Lower lobe of right lung (tissue), 2 donors: Measurements from ENCODE around the gene GPR176. TPM values are rescaled to one million over a fixed set of nuclear protein-coding genes. Genes with fewer than 3 reads are reported as not detected.

Source experiments
- ATAC-seq, 2 donors: fragments of 200-7000 bp; cut with Tn5 transposase; one replicate each; pipeline ENCODE4 v1.9.1; 2020 to 2022; ENCODE audit warnings: mild to moderate bottlenecking in 2 of 2, moderate library complexity in 2 of 2
- DNase-seq: peaks from one replicate; pipeline ENCODE4 v3.0.0-alpha.2; 2020
- H3K27ac ChIP-seq: fragments of 200-600 bp; one replicate; pipeline ENCODE4 v1.8.0; 2022
- H3K27me3 ChIP-seq: fragments of 200-600 bp; one replicate; pipeline ENCODE4 v1.8.0; 2022; ENCODE audit warnings: low read depth
- H3K36me3 ChIP-seq: fragments of 200-600 bp; one replicate; pipeline ENCODE4 v1.8.0; 2022; ENCODE audit warnings: mild to moderate bottlenecking
- H3K4me1 ChIP-seq: fragments of 200-600 bp; one replicate; pipeline ENCODE4 v1.8.0; 2022
- H3K4me3 ChIP-seq: fragments of 200-600 bp; one replicate; pipeline ENCODE4 v1.8.0; 2022; ENCODE audit warnings: mild to moderate bottlenecking
- H3K9me3 ChIP-seq: fragments of 200-600 bp; one replicate; pipeline ENCODE4 v1.8.0; 2022
- CTCF ChIP-seq: fragments of 200-600 bp; IDR thresholded peaks from one replicate; pipeline ENCODE4 v1.8.0; 2022; ENCODE audit warnings: antibody characterized with exemption, mild to moderate bottlenecking
- intact Hi-C: fragments of 100-400 bp; cut with DNase I; formaldehyde crosslinking; loops from one replicate; pipeline ENCODE4 v1.11.0; 2022
- total RNA-seq: library from RNA; stranded (reverse); fragmentation: NEBNext Ultra II Directional; extraction: Animal tissue kit (Norgen Biotek cat#: 25700); gene quantifications from one replicate; pipeline ENCODE4 v1.2.1, GENCODE V29; 2021
- donor health status: DM: no; HTN: yes; CAD: no; lungs with severe emphysema.

The GPR176 gene
- total RNA-seq, 1 donor from 2014 or later: 2.4 TPM

DNA sequence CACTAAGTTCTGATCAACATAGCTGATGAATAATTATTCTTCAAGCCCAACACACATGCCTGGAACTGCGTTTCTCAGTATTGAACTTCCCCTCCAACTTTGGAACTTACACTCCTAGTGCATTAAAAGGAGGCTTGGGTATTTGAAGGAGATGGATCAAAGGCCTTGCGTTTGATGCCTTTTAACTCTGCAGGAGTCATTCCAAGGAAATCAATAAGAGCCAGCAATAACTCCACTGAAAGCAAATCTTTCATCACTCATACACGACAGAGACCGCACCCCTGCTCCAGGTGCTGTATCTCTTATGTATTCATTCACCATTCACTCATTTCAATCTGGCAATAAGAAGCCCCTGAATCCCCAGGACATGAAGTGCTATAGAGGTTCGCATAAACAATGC is 123.5 kb downstream of the GPR176 start:
- H3K36me3 ChIP-seq: no peaks in the 10 kb centered on the region
- H3K27ac ChIP-seq: no peak overlapping the region
- no peak for TF ChIP-seq CTCF
- no peaks in the 10 kb centered on the region for H3K27me3 ChIP-seq
- no peaks in the 10 kb centered on the region for H3K4me1 ChIP-seq
- no peak overlapping the region for H3K4me3 ChIP-seq
- ATAC-seq (no peak), DNase-seq (no peak)
- H3K9me3 ChIP-seq: no peaks in the 10 kb centered on the region
- intact Hi-C loops: no loop called here

DNA sequence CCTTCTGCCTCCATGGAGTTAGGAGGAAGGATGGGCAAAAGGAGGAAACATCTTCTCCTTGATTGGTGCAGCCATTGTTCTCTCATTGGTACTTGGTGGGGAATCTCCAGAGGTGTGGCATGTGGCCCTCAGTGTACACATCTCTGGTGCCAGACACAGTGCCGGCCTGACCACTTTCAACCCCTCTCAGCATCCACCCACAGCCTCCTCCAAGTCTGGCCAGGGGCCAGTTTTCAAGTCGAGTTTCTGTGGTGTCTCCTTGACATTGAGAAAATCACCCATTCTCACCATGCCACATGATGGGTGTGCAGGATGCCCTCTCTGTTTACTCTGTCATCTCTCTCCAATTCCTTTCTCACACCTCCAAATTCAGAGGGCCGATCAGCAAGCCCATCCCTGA is 124.6 kb downstream of the GPR176 start:
- DNase-seq (no peak), ATAC-seq (no peak)
- Histone ChIP-seq H3K27ac (no peak overlapping the region), H3K4me3 (no peak overlapping the region), H3K9me3 (no peaks in the 10 kb centered on the region), H3K4me1 (no peaks in the 10 kb centered on the region), H3K36me3 (no peaks in the 10 kb centered on the region), H3K27me3 (no peaks in the 10 kb centered on the region)
- TF ChIP-seq CTCF: no peak
- intact Hi-C loops: no loop called here

GRCh38 chr15:39794954-39795353 is 125.1 kb downstream of the GPR176 start:
- intact Hi-C loops: no loop called here

DNA sequence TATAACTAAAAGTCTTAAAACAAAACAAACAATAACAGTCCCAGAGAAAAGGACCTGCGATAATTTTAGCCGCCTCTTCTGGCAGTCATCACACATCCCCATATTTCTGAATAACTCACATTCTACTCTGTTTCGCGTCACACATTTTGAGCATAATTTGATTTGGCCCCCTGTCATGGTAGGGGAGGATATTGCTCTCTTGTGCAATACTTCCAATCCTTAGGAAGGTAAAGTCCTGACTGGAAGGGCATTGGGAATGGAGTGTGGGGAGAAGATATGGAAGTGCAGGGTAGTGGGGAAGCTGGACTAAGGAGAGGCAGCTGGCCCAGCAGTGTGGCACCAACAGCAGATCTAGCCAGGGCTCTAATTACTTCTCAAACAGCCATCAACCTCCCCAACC is 126.1 kb downstream of the GPR176 start:
- Histone ChIP-seq H3K9me3 (no peaks in the 10 kb centered on the region), H3K4me1 (no peaks in the 10 kb centered on the region)
- ATAC-seq: no peak

More at GRCh38 chr15:39794954-39795353, 125.1 kb downstream of the GPR176 start:
- no peak for TF ChIP-seq CTCF
- Histone ChIP-seq H3K27ac (no peak overlapping the region), H3K4me1 (no peaks in the 10 kb centered on the region), H3K27me3 (no peaks in the 10 kb centered on the region), H3K9me3 (no peaks in the 10 kb centered on the region), H3K36me3 (no peaks in the 10 kb centered on the region), H3K4me3 (no peak overlapping the region)
- no peak for ATAC-seq
- DNase-seq: no peak

GRCh38 chr15:39792844-39793335 is 127.2 kb downstream of the GPR176 start:
- DNase-seq (no peak), ATAC-seq (no peak)
- intact Hi-C loops: no loop called here
- Histone ChIP-seq H3K36me3 (no peaks in the 10 kb centered on the region), H3K27me3 (no peaks in the 10 kb centered on the region), H3K4me1 (no peaks in the 10 kb centered on the region), H3K27ac (no peak overlapping the region), H3K4me3 (no peak overlapping the region), H3K9me3 (no peaks in the 10 kb centered on the region)
- TF ChIP-seq CTCF: no peak

More for the DNA sequence above, 126.1 kb downstream of the GPR176 start:
- Histone ChIP-seq H3K36me3 (no peaks in the 10 kb centered on the region), H3K27me3 (no peaks in the 10 kb centered on the region), H3K27ac (no peak overlapping the region), H3K4me3 (no peak overlapping the region)
- DNase-seq: no peak
- no peak for TF ChIP-seq CTCF
- intact Hi-C loops: no loop called here
